Left forelimb (tissue), 1 donor: ENCODE data around the gene LSM3.

ENCODE experiments used
- DNase-seq: peaks from one replicate; pipeline ENCODE4 v3.0.0-alpha.2; 2018; ENCODE audit warnings: low spot score

The LSM3 gene

GRCh38 chr3:14178247-14179113 is at the start of gene LSM3, which contains the start of gene XPC:
TSS of gene LSM3 (plus strand) at chr3:14178817. CDS start at chr3:14178861, 44 bp downstream.
TSS of gene XPC (minus strand) at chr3:14178601. CDS start at chr3:14178568, 33 bp downstream.
- DNase-seq: peak; percentile 98

- DNase-seq: peak; percentile 53
Observed at GRCh38 chr3:14129296-14129695, 49.3 kb upstream of the LSM3 start.

GRCh38 chr3:14130230-14130629 is 48.4 kb upstream of the LSM3 start:
- no peak for DNase-seq

GRCh38 chr3:14130707-14131106 is 47.9 kb upstream of the LSM3 start:
- peak; percentile 47 for DNase-seq

GRCh38 chr3:14131134-14131533 is 47.5 kb upstream of the LSM3 start:
- no peak for DNase-seq

- no peak for DNase-seq
Observed at GRCh38 chr3:14132120-14132519, 46.5 kb upstream of the LSM3 start.

GRCh38 chr3:14132689-14133088 is 45.9 kb upstream of the LSM3 start:
- no peak for DNase-seq

- DNase-seq: no peak
Observed at GRCh38 chr3:14133188-14133800, 45.3 kb upstream of the LSM3 start.

- DNase-seq: no peak
Observed at GRCh38 chr3:14133876-14134275, 44.7 kb upstream of the LSM3 start.

GRCh38 chr3:14134291-14134690 is 44.3 kb upstream of the LSM3 start:
- no peak for DNase-seq

GRCh38 chr3:14135581-14135980 is 43.0 kb upstream of the LSM3 start:
- no peak for DNase-seq

GRCh38 chr3:14137004-14137403 is 41.6 kb upstream of the LSM3 start:
- no peak for DNase-seq

- DNase-seq: no peak
Observed at GRCh38 chr3:14137445-14137844, 41.2 kb upstream of the LSM3 start.

GRCh38 chr3:14138109-14138877 is 40.3 kb upstream of the LSM3 start:
- DNase-seq: no peak

GRCh38 chr3:14138878-14139655 is 39.5 kb upstream of the LSM3 start:
- DNase-seq: peak; percentile 61

- no peak for DNase-seq
Observed at GRCh38 chr3:14139771-14140170, 38.8 kb upstream of the LSM3 start.

GRCh38 chr3:14140668-14141067 is 37.9 kb upstream of the LSM3 start:
- DNase-seq: peak; percentile 45

- DNase-seq: no peak
Observed at GRCh38 chr3:14141144-14141543, 37.5 kb upstream of the LSM3 start.

- DNase-seq: no peak
Observed at GRCh38 chr3:14141602-14142341, 36.8 kb upstream of the LSM3 start.

GRCh38 chr3:14142567-14143270 is 35.9 kb upstream of the LSM3 start:
- no peak for DNase-seq
